Measurements from ENCODE around the gene PDE4D.

PDE4D gene

DNA sequence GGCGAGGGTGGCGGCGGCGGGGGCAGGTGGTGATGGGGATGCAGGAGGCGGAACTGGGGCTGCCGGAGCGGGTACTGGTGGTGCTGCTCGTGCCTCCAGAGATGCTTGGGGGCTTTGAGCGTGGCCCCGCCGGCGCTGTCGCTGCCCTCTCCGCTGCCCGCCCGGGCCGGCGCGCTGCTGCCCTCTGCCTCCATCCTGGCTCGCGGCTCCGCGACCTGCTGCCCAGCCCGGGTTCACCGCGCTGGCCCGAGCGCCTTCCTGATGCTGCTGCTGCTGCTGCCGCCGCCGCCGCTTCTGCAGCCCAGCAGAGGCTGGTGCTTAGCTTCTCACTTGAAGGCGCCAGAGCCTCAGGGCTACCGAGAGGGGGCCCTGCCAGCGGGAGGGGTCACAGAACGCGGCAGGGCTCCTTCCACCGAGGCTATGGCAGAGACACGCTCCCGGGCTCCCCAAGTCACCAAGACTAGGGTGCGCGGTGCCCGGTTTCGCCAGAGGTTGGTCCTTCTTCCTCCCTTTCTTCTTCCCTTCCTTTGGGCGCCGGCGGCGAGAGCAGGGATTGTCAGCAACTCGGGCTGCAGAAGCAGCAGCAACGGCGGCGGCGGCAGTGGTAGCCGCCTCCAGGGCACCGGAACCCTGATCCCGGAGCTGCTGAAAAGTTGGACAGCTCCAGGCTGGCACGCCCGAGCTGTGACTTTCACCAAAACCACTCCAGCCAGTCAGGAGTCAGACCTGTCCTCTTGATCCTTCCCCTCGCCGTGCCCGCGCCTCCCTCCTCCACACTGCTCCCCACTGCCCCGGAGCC lies at the start of gene PDE4D:
PDE4D (minus strand) TSS at position 298 of the 799 bp plus-strand sequence.
- DNase-seq (ENCODE audit: low read depth) = peak; percentile 39

DNA sequence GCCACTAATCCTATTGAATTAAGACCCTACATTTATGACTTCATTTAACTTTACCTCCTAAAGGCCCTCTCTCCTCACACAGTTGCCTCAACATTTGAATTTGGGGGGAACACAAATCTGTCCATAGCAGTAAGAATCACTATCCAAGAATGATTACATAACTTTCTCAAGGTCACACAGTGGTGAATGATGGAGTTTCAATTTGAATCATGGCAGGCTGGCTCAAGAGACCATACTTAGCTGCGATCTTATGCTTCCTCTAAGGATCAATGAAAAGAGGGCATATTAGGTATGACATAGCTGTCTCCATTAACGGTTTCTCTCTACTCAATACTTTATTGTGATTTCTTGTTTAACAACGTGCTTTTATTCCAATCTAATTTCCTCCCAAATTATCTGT lies 44.1 kb upstream of the PDE4D start:
- DNase-seq (ENCODE audit: low read depth) = no peak

DNA sequence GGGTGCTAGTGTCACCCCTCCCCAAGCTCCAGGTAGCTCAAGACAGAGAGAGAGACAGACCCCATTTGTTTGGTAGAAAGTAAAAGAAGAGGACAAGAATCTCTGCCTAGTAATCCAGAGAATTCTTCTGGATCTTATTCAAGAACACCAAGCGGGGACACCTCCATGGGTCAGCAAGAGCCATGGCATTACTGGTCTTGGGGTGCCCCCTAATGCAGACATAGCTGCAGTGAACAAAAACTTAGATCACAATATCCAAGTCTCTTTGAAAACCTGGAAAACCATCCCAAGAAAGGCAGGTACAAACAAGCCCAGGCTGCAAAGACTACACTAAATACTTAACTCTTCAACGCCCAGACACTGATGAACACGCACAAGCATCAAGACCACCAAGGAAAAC lies 29.9 kb upstream of the PDE4D start:
- peak; percentile 4 for DNase-seq (ENCODE audit: low read depth)

DNA sequence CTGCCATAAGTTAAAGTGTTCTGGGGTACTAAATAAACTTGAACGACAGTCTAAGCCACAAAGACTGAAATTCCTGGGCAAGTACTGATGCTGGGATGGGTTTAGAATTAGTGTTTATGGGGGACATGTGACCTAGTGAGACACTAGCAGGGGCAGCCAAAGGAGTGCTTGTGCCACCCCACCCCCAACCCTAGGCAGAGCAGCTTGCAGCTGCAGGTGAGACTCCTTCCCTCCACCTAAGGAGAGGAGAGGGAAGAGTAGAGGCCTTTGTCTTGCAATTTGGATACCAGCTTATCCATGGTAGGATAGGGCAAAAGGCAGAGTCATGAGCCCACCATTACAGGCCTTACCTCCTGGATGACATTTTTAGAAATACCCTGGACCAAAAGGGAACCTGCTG lies 28.7 kb upstream of the PDE4D start:
- no peak for DNase-seq (ENCODE audit: low read depth)

DNA sequence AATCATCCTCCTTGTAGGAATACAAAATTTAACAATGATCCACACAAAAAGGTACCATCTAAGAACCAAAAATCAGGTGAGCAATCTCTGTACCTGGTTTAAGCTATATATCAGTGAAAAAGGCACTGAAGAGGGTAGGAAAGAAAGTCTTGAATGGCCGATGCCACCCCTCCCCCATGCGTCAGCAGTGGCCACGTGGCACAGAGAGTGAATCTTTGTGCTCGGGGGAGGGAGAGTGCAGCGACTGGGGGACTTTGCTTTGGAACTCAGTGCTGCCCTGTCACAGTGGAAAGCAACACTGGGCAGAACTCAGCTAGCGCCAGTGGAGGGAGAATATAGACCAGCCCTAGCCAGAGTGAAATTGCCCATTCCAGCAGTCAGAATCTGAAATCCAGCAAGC lies 28.3 kb upstream of the PDE4D start:
- DNase-seq (ENCODE audit: low read depth) = no peak

DNA sequence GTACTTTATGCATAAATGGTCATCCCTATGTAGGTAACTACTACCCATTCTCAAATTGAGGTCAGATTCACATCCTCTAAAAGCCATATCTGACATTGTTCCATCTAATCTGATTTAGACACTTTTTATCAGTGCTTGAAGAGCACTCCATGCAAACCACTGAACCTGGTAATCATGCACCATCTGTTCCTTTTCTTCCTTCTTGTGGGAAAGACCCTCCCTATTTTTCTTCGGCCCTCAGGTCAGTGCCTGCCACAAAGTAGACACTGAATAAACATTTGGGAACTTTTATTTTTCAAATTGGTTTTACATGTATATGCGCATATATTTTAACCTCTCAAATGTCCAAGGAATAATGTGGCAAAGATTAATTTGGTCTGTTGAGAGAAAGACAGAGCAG lies 26.0 kb upstream of the PDE4D start:
- no peak for DNase-seq (ENCODE audit: low read depth)

DNA sequence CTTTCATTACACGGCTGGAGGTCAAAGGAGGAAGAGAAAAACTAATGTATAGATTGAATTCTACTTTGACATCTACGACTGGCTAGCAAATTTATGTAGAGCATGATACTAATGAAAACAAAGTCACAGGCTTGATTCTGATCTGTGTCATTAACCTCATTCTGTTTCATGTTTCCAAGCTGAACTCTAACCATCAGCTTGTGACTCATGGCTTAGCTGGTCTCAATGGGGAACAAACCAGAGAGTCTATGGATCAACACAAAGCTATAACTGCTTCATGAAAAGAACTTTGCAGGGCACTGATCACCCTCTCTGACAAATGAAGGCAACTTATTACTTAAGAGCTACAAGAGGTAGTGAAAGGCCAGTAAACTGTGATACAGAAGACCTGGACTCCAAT lies 23.6 kb upstream of the PDE4D start:
- no peak for DNase-seq (ENCODE audit: low read depth)

DNA sequence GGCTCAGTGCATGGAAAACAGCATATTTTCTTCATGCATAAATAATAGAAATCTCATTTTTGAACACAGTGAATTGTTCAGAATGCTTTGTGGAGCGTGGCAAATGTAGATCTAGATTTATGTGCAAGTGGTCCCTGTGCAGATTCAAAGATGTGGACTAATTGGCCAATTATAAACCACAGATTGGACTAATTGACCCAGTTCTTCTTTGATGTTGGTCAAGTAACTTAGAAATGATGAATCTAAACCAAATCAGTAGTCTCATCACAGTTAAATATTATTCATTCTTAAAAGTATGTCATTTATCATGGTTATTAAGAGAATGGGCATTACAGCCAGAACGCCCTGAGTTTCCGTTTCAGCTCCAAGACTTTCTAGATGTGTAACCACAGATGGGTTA lies 11.7 kb upstream of the PDE4D start:
- DNase-seq (ENCODE audit: low read depth) = no peak

DNA sequence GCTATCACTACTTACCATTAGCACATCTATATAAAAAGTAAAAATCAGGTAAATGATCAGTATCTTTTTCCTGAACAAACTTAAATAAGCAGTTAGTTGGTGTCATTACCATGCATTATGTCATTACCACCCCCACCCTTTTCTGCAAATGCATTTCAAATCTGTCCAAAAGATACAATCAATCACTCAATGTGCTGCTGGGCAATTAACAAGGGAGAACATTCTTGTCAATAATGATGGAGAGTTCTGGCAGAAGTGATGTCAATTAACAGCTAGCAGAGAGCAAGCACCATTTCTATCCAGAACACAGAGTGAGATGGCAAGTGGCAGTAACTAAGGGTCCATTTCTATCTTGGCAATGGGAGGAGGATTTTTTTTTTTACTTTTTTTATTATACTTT lies 3.5 kb upstream of the PDE4D start:
- DNase-seq (ENCODE audit: low read depth) = no peak

DNA sequence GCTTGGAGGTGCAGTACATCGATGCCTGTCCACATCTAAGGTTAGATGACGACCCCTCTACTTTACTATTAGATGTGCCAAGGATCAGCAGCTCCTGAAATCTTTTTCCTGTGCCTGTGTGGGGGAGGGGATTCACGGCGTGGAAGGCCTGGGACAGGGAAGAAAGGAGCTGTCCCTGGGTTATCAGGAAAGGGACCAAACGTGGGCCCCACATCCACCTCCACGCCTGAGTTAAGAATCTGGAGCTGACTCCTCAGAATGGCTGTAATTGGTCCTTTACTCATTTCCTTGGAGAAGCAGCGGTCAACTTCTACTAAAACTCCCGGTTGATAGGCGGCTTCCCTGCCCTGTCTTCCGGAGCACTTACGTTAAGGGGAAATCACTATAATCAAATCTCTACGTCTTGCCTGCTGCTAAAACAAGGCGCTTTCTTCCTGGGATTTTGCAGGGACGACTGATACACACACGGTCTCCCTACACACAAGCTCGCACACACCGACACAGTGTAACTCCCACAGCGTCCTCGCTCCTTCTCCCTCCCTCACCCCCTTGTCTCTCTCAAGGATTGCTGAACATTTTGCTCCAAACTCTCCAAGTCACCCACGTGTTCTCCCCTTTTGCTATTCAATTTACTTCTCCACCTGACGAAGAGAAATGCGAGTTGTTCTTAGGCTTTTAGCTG lies 1.4 kb downstream of the PDE4D start:
- no peak for DNase-seq (ENCODE audit: low read depth)

DNA sequence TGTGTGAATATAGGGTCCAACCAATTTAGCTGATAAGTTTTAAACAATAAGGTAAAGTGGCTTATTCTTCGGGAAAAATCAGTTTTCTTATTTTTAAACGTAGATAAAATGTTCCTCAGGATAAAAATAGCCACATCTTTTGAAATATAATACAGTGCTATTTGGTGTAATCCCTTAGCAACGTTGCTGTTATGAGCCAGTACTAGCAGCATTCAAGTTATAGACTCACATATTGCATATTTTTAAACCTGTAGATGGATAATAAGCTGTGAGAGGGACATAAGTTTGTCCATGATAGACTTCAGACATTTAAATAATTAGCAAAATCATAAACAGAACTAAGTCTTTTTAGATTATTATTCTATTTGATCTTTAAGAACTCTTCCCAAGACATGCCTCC lies 6.3 kb downstream of the PDE4D start:
- DNase-seq (ENCODE audit: low read depth) = no peak

DNA sequence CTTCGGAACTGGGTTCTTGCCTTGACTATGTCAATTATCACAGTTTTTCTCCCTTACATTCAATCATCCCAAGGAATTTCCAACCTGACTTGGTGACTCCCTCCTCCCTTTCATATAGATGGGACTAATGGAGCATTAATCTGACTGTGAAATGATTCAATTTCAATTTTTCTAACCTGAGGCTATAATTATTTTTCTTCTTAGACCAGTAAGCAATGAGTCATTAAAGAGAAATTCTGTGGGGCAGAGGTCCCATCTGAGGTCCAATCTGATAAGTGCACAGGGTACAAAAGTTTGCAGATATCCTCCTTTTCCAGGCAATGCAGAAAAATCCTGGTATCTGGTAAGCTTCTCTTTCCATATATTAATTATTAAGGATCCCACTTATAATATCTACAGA lies 18.9 kb downstream of the PDE4D start:
- no peak for DNase-seq (ENCODE audit: low read depth)

DNA sequence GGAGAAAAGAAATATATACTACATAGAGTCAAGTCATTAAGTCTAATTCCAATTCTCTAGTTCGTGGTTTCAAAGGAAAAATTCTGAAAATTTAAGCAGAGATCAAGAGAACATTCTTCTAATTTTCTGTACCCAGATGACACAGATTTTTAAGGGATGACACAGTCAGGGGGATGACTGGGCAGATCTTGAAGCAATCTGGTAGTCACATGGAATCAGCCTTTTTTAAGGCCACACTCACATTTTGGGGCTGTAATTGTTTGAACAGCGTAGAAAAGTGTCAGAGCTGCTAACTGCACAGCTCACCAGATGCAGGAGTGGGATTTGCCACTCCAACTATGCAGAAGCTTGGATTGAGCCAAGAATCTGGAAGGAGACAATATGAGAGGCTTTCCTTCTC lies 20.4 kb downstream of the PDE4D start:
- peak; percentile 71 for DNase-seq (ENCODE audit: low read depth)

DNA sequence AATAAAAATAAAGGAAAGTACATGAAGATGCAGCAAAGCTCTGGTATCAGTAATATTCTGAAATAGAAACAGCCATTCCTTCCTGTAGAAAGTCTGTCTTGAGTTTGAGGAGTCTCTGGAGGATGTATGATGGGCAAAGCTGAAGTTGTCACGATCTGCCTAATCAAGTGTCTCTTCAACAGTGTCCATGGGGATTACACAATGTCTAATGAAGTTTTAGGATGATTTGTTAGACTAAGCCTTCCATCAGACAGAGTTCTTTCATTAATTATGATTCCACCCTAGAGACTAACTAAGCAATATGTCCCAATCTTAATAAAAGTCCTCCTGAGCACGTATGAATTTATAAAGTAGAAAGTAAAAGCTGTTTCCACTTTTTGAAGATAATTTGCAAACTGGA lies 26.9 kb downstream of the PDE4D start:
- no peak for DNase-seq (ENCODE audit: low read depth)

DNA sequence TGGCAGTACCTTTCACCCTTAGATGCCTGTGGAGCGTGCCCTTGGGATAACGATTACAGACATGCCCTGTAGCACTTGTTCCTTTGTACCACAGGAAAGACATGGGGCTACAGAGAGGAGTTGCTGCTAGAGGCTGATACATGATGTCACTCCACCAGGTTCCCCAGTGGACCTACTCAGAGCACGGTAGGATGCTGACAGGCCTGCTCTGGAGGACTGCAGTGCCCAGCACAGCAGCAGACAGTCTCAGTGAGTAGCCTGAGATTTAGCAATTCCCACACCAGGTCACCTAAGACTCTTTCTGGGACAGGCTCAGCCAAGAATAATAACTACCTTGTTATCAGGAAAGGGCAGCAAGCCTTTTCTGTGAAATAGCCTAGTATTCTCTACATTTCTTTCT lies 28.8 kb downstream of the PDE4D start:
- DNase-seq (ENCODE audit: low read depth) = no peak

DNA sequence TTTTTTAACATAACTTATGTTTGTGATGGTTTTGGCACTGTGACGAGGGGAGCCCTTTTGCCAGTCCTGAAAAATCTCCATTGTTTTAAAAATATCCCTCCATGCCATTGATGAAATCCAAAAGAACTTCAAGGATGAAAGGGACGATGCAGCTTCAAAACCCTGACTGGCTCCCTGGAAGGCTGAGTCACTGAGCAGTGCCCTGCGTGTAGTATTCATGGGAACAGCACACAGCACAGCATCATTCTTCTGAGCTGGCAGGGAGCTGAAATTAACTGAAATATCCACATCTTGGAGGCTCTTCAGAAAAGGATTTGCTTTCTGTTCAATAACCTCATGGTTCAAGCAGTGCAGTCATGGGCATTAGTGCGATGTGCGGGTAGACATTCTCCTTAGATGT lies 29.7 kb downstream of the PDE4D start:
- DNase-seq (ENCODE audit: low read depth) = no peak

DNA sequence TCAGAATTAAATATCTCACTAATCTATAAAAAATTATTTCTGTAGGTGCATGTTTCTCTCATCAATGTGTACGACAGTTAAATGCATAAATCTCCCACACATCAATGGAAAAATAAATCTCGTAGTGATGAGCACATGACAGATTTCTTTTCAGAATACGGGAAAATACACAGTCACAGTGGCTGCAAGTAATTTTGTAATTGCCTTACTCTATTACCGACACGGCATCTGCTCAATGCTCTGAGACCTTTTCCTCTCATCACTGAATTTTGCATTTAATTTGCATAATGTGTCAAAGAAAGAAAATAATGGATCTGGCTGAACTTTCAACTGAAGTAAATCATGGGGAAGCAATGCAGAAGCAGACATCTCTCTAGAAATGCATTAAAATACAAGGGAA lies 37.2 kb downstream of the PDE4D start:
- DNase-seq (ENCODE audit: low read depth) = no peak

DNA sequence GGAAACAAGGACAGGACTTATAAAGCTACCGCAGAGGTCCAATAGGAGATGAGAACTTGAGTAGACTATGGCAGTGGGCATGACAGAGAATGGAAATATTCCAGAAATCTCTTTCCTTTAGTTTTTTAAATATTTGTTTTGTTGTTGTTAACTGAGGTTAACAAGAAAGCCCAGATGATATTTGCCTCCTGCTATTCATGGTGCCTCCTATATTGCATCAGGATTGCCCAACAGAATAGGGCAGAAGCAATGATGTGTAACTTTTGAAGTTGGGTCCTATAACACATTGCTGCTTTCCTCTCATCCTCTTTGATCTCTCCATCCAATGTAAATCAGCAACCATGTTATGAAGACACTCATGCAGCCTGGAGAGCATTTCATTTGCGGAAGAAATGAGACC lies 42.8 kb downstream of the PDE4D start:
- no peak for DNase-seq (ENCODE audit: low read depth)

DNA sequence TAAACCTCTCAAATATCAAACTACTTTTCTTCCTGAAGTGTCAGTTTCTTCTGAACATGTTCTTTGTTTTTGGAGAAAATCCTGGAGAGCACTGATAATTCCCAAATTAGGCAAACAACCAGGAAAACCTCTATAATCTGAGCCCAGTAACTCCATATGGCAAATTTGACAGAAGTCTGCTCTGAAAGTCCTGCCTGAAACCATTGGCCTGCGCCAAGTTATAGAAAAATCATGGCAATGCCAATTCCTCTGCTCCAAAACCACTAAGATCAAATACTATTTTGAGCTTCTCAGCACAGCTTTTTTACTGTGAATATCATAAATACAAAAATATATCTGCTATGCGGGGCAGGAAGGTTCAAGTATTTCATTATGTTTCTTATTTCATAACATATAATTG lies 45.9 kb downstream of the PDE4D start:
- DNase-seq (ENCODE audit: low read depth) = no peak

DNA sequence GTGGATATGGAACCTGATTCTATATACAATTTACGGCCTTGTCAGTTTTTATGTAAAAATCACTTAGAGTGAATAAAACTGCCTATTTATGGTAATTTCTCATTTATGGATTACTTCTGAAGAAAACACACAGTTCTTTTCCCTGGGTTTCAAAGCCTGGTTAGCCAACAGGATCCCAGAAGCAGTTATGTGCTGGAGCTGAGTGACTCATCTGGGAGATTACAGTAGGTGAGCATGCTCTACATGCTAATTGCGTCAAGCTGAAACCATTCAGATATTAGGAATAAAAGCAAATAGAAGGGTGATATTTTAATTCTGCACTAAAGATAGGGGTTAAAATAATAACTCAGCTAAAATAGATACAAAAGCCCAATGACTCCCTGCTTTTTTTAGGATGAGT lies 47.8 kb downstream of the PDE4D start:
- no peak for DNase-seq (ENCODE audit: low read depth)

DNA sequence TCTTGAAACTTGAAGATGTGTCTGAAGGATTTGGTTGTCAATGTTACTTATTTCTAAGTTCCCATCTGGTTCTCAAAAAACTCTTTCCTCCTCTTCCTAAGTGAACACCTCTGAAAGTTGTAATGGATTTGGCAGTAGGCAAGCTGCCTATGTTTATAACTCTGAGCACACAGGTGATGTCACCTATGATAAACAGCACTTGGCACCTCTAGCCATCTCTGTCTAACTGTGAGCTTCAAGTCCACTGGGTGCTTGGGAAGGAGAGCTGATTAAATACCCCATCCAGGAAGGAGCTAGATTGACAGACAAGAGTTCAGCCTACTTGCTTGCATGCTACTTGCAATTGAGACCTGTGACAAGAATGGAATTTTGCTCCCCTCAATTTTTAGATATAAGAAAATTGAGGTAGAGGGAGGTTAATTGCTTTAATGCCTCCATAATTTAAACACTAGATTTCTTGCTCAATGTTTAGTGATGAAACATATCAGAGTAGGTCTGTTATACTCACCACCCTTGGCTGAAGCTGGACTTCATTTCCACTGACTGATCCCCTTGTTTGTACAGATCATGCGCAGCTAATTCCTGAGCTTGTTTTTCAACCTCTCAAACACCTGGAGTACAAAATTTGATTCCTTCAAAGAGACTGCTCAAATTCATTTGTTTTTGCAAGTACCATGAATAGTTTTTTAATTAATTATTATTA lies 49.9 kb downstream of the PDE4D start:
- no peak for DNase-seq (ENCODE audit: low read depth)

DNA sequence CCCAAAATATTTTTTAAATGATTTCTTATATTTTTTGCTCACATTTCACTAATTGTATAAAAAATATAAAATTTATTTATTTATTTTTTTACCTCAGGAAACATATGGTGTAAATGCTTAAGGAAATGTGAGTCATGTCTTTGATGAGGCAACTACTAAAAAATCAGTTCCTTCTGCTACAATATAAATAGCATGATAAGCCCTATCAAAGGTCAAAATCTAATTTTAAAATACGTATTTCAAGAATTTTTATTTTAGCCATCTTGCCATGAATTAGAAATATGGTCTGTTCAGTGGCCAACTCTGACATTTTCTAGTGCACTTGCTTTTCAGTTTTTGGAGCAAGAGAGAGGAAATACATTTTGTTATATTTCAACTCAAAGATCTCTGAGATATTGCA lies 50.5 kb downstream of the PDE4D start:
- no peak for DNase-seq (ENCODE audit: low read depth)

DNA sequence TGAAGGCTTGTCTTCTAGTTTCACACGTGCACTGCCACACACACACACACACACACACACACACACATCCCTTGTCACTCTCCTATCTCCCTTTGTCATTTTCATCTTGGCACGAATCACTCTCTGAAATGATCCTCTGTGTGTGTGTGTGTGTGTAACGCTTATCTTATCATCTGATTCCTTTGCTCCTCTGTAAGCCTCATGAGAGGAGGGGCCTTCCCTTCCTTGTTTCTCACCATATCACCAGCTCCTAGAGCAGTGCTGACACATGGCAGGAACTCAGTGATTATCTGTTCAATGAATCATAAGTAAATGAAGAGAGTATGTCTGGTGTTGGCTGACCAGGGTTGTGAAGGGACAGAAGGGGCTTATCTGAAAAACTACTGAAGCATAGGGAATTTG lies 53.3 kb downstream of the PDE4D start:
- no peak for DNase-seq (ENCODE audit: low read depth)

All from GM04504 (cell line).